Endothelial cell of umbilical vein (primary cell): Measurements from ENCODE around the gene PPCDC. TPM values are rescaled to one million over a fixed set of nuclear protein-coding genes. Genes with fewer than 3 reads are reported as not detected.
"Not testable (repeated sequence)": the region's sequence is repeated elsewhere in the genome, so short reads cannot be mapped to it uniquely, and the experiment has no call there.

Experiments used
- BruUV-seq: library from RNA; stranded (reverse); fragments of 400-500 nt; replicated peaks from 2 replicates; lab custom pipeline; 2021; lab: Mats Ljungman, UMichigan
- CTCF ChIA-PET: fragments of 300-600, 350-600 bp; sonication (Branson Sonifier 250); formaldehyde crosslinking; loops from one replicate; lab custom pipeline; 2021; ENCODE audit warnings: antibody characterized with exemption, inconsistent platforms; lab: Charles Lee
- POLR2A ChIA-PET: fragments of 300-600, 350-600 bp; sonication (Branson Sonifier 250); formaldehyde crosslinking; loops from one replicate; lab custom pipeline; 2021; ENCODE audit warnings: antibody characterized with exemption, inconsistent platforms; lab: Charles Lee
- DNase-seq: peaks from one replicate; pipeline ENCODE4 v3.0.0-alpha.2; 2011; ENCODE audit warnings: low read depth, low spot score
- FAIRE-seq: peaks from 2 replicates; lab custom pipeline; 2011; peaks lifted over from hg19 to GRCh38; lab: Jason Lieb, UNC
- H2AFZ ChIP-seq: 2 replicates; pipeline ENCODE4 v1.6.0; 2012; ENCODE audit warnings: low read depth, low read length, control low read depth, inconsistent platforms
- H3K27ac ChIP-seq: 2 replicates; pipeline ENCODE4 v1.5.1; 2011; ENCODE audit warnings: low read depth, mild to moderate bottlenecking, control low read depth, low read length, moderate library complexity; ENCODE audit not compliant: insufficient read depth
- H3K27me3 ChIP-seq, 2 experiments: 2 replicates each; pipeline versions ENCODE4 v1.6.0 to v1.6.1; 2011; ENCODE audit warnings: low read length in 2 of 2, mixed read lengths in 1 of 2; ENCODE audit not compliant: control insufficient read depth in 2 of 2, insufficient read depth in 2 of 2
- H3K36me3 ChIP-seq, 2 experiments: 2 replicates in 1 of 2; 3 replicates in 1 of 2; pipeline ENCODE4 v1.5.1; 2011; ENCODE audit warnings: low read length in 2 of 2, mild to moderate bottlenecking in 1 of 2, moderate library complexity in 1 of 2; ENCODE audit not compliant: control insufficient read depth in 2 of 2, insufficient read depth in 2 of 2; ENCODE audit errors: extremely low read depth in 1 of 2
- H3K4me1 ChIP-seq: 3 replicates; pipeline ENCODE4 v1.5.1; 2011; ENCODE audit warnings: mild to moderate bottlenecking, low read length; ENCODE audit not compliant: control insufficient read depth, insufficient read depth; ENCODE audit errors: extremely low read depth
- H3K4me2 ChIP-seq: 2 replicates; pipeline ENCODE4 v1.6.1; 2011; ENCODE audit warnings: low read length, control low read depth, mixed read lengths; ENCODE audit not compliant: insufficient read depth
- H3K4me3 ChIP-seq, 3 experiments: fragments of 200-600 bp in 1 of 3; sonication (generic), shearing (Covaris generic) in 1 of 3; replicated peaks in 1 of 3; 2 replicates each; pipeline ENCODE4 v1.5.1; 2011 to 2016; ENCODE audit warnings: control low read depth in 3 of 3, low read length in 3 of 3, mild to moderate bottlenecking in 2 of 3, inconsistent platforms in 1 of 3, low read depth in 1 of 3, moderate library complexity in 1 of 3; ENCODE audit not compliant: insufficient read depth in 1 of 3
- H3K79me2 ChIP-seq: 2 replicates; pipeline ENCODE4 v1.6.0; 2012; ENCODE audit warnings: low read length, inconsistent platforms; ENCODE audit not compliant: control insufficient read depth, insufficient read depth
- H3K9ac ChIP-seq: replicated peaks from 2 replicates; pipeline ENCODE3; 2011; ENCODE audit warnings: low read length, control low read depth; ENCODE audit not compliant: insufficient read depth; ENCODE audit errors: extremely low read depth
- H3K9me1 ChIP-seq: replicated peaks from 3 replicates; pipeline ENCODE4 v1.6.0; 2011; ENCODE audit warnings: mild to moderate bottlenecking, low read length; ENCODE audit not compliant: control insufficient read depth, insufficient read depth; ENCODE audit errors: extremely low read depth
- H3K9me3 ChIP-seq: replicated peaks from 2 replicates; pipeline ENCODE4 v1.5.1; 2012; ENCODE audit warnings: low read length, inconsistent platforms; ENCODE audit not compliant: control insufficient read depth, insufficient read depth
- H4K20me1 ChIP-seq: replicated peaks from 2 replicates; pipeline ENCODE3; 2011; ENCODE audit warnings: mild to moderate bottlenecking, low read length; ENCODE audit not compliant: control insufficient read depth, insufficient read depth; ENCODE audit errors: extremely low read depth
- CTCF ChIP-seq, 2 donors: IDR thresholded peaks; 1 replicate in 1 of 2; 2 replicates in 1 of 2; pipeline ENCODE4 v1.5.1; 2011; ENCODE audit warnings: low read length in 2 of 2, mild to moderate bottlenecking in 2 of 2, moderate library complexity in 2 of 2, control low read depth in 1 of 2, inconsistent platforms in 1 of 2, low read depth in 1 of 2; ENCODE audit not compliant: insufficient read depth in 1 of 2; ENCODE audit errors: extremely low read depth in 1 of 2
- EZH2 ChIP-seq: IDR thresholded peaks from 2 replicates; pipeline ENCODE4 v1.6.1; 2012; ENCODE audit warnings: borderline replicate concordance, low read depth, mild to moderate bottlenecking, moderate library complexity, low read length, inconsistent platforms; ENCODE audit not compliant: severe bottlenecking
- FOS ChIP-seq: IDR thresholded peaks from 2 replicates; pipeline ENCODE4 v1.6.1; 2011; ENCODE audit warnings: mild to moderate bottlenecking, low read length, moderate library complexity, borderline replicate concordance; ENCODE audit not compliant: insufficient read depth
- GATA2 ChIP-seq: IDR thresholded peaks from 2 replicates; pipeline ENCODE4 v1.7.0; 2011; ENCODE audit warnings: low read depth, mild to moderate bottlenecking, moderate library complexity, mixed read lengths, low read length; ENCODE audit not compliant: insufficient read length, insufficient read depth
- JUN ChIP-seq: IDR thresholded peaks from 2 replicates; pipeline ENCODE4 v1.6.1; 2011; ENCODE audit warnings: borderline replicate concordance, low read depth; ENCODE audit not compliant: insufficient read length, insufficient read depth
- MYC ChIP-seq: IDR thresholded peaks from one replicate; pipeline ENCODE4 v1.6.1; 2011; ENCODE audit warnings: mild to moderate bottlenecking, low read depth, low read length
- POLR2A ChIP-seq: IDR thresholded peaks from 2 replicates; pipeline ENCODE4 v1.6.1; 2012; ENCODE audit warnings: low read depth, mild to moderate bottlenecking, control low read depth, low read length
- POLR2AphosphoS5 ChIP-seq: IDR thresholded peaks from 2 replicates; pipeline ENCODE4 v1.6.1; 2012; ENCODE audit warnings: low read depth, mild to moderate bottlenecking, control low read depth, low read length, moderate library complexity; ENCODE audit not compliant: insufficient read depth
- dilution Hi-C: fragments of 300-500 bp; cut with MboI; formaldehyde crosslinking; loops from one replicate; pipeline ENCODE4 v1.15.0; 2019; ENCODE audit warnings: low sequenced_read_pairs; ENCODE audit not compliant: extremely low pct_ligation_motif_present
- intact Hi-C: fragments of 100-400 bp; cut with micrococcal nuclease; formaldehyde crosslinking; loops from one replicate; pipeline ENCODE4 v1.10.0; 2022
- polyA plus RNA-seq, 4 experiments: library from polyadenylated mRNA; depleted of rRNA in 3 of 4; stranded (reverse) in 3 of 4; unstranded in 1 of 4; fragments of >200 nt; gene quantifications; 2 replicates each; pipeline versions ENCODE4 v1.2.1 to v1.2.3, GENCODE V29; 2011 to 2012; ENCODE audit warnings: missing spikeins in 1 of 4
- total RNA-seq: library from RNA; stranded (reverse); gene quantifications from 2 replicates; pipeline ENCODE4 v1.2.3, GENCODE V29; 2021
- TF ChIP-seq, protein P1 (sequence below): IDR thresholded peaks from 2 replicates; pipeline ENCODE4 v1.6.1; 2011; ENCODE audit not compliant: insufficient read depth, insufficient read length

PPCDC gene
- total and polyA plus RNA-seq, 2 donors (not counting 3 experiments of a cell fraction or from before 2014, with no cell fraction given), result 14.5 to 21.4 TPM

DNA sequence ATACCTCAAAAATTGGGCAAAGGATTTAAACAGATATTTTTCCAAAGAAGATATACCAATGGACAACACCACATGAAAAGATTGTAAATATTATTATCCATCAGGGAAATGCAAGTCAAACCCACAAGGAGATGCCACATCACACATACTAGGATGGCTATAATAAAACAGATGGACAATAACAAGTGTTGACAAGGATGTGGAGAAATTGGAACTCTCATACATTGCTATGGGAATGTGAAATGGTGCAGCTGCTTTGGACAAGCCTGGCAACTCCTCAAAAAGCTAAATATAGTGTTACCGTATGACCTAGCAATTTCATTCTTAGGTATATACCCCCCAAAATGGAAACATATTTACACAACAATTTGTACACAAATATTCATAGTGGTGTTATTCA is 59.3 kb downstream of the PPCDC start:
- Histone ChIP-seq H3K27me3 (no peaks in the 10 kb centered on the region), H4K20me1 (no peaks in the 10 kb centered on the region), H3K4me1 (no peaks in the 10 kb centered on the region), H3K36me3 (no peaks in the 10 kb centered on the region), H2AFZ (no peak overlapping the region), H3K4me3 (no peak overlapping the region), H3K4me2 (no peak overlapping the region), H3K9me3 (no peaks in the 10 kb centered on the region), H3K9me1 (no peaks in the 10 kb centered on the region), H3K27ac (no peak overlapping the region), H3K9ac (no peak overlapping the region), H3K79me2 (no peaks in the 10 kb centered on the region)
- CTCF ChIA-PET, result interaction anchor here (2.7 kb wide), 1 partner anchor 119 kb away, joined by 7 read pairs; the partner anchor contains the start of gene C15orf39
- BruUV-seq, result no TSS peak
- TF ChIP-seq FOS (no peak), EZH2 (no peak), CTCF (IDR thresholded peaks at IDR 0.05; ENCODE audit: extremely low read depth in 1 of 2, insufficient read depth in 1 of 2, low read depth in 1 of 2, low read length in 2 of 2) (no peak), POLR2AphosphoS5 (no peak), GATA2 (no peak), JUN (no peak), MYC (no peak), POLR2A (no peak)
- TF ChIP-seq, protein P1, sequence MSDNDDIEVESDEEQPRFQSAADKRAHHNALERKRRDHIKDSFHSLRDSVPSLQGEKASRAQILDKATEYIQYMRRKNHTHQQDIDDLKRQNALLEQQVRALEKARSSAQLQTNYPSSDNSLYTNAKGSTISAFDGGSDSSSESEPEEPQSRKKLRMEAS, result no peak
- POLR2A ChIA-PET, result no interaction called here
- FAIRE-seq, result no peak
- dilution Hi-C loops (no loop called here), intact Hi-C loops (no loop called here)
- no peak for DNase-seq

- dilution Hi-C loops, H3K4me2 ChIP-seq, H3K79me2 ChIP-seq, BruUV-seq, FAIRE-seq, H3K36me3 ChIP-seq, DNase-seq, H3K9me1 ChIP-seq, POLR2A ChIA-PET, H3K27me3 ChIP-seq, H2AFZ ChIP-seq, H3K27ac ChIP-seq, H4K20me1 ChIP-seq, intact Hi-C loops, H3K9me3 ChIP-seq, H3K9ac ChIP-seq, H3K4me3 ChIP-seq: not testable (repeated sequence)
- peaks cover 11% of the 10 kb centered on the region for H3K4me1 ChIP-seq
- CTCF ChIA-PET, result interaction anchor here (1.2 kb wide), 1 partner anchor 10 kb away, joined by 3 read pairs; no protein-coding TSS in a partner anchor
Measured at GRCh38 chr15:75085708-75086107, 62.3 kb downstream of the PPCDC start.
